Measurements from ENCODE around the gene TAF1C.

GRCh38 chr16:84218176-84218823 is 31.4 kb upstream of the TAF1C start:
- TF ChIP-seq POLR2A (IDR thresholded peaks at IDR 0.05) (no peak), POLR2AphosphoS5 (IDR thresholded peaks at IDR 0.05) (no peak)
- TF ChIP-seq, protein P1, sequence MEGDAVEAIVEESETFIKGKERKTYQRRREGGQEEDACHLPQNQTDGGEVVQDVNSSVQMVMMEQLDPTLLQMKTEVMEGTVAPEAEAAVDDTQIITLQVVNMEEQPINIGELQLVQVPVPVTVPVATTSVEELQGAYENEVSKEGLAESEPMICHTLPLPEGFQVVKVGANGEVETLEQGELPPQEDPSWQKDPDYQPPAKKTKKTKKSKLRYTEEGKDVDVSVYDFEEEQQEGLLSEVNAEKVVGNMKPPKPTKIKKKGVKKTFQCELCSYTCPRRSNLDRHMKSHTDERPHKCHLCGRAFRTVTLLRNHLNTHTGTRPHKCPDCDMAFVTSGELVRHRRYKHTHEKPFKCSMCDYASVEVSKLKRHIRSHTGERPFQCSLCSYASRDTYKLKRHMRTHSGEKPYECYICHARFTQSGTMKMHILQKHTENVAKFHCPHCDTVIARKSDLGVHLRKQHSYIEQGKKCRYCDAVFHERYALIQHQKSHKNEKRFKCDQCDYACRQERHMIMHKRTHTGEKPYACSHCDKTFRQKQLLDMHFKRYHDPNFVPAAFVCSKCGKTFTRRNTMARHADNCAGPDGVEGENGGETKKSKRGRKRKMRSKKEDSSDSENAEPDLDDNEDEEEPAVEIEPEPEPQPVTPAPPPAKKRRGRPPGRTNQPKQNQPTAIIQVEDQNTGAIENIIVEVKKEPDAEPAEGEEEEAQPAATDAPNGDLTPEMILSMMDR (IDR thresholded peaks at IDR 0.05 in 8 of 11, conservative IDR thresholded peaks at IDR 0.05 in 3 of 11) = no peak
